ENCODE results near the gene ZC2HC1B. TPM values are rescaled to one million over a fixed set of nuclear protein-coding genes. Genes with fewer than 3 reads are reported as not detected.

ZC2HC1B gene
- polyA plus RNA-seq, 1 of the 3 experiments (the other 2 are of a cell fraction) = not detected

DNA sequence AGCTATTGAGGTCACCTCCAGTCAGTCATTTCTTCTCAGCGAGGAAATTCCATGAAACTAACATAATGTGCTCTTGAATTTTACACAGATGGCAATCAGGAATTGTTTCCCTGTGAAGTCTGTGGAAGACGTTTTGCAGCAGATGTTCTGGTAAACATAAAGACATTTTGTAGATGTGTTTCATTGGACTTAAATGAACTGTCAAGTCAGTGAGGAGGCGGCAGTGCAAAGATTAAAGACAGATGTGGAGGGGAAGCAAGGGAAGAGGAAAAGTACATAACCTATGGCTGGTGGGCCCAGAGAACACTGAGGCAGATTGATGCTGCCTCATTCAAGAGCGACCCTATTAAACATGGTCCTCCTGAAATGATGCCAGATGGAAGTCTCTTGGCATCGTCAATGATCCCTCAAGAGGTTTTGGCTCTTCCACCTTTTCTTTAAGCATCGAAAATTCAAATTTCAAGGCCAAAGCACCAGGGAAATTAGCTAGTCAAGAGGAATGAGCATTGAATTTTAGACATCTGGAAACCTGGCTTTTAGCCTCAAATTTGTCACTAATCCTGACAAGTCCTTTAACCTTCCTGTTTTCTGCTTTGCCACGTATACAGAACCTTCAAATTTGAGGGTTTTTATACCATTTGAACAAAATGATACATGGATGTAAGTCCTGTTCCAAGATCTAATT is 20.1 kb downstream of the ZC2HC1B start:
- Histone ChIP-seq H3K36me3 (replicated peaks in 1 of 2; ENCODE audit: control insufficient read depth in 1 of 2, insufficient read depth in 2 of 2, low read length in 1 of 2) (no peaks in the 10 kb centered on the region), H3K9ac (no peak overlapping the region), H3K27ac (ENCODE audit: low read depth in 2 of 2, low read length in 1 of 2) (no peak overlapping the region), H3K4me3 (ENCODE audit: low read depth in 2 of 2, low read length in 1 of 2) (no peak overlapping the region), H3K79me2 (ENCODE audit: insufficient read depth) (no peaks in the 10 kb centered on the region), H2AFZ (ENCODE audit: low read depth) (no peak overlapping the region), H3F3A (replicated peaks; ENCODE audit: insufficient read depth) (no peaks in the 10 kb centered on the region), H3K9me2 (no peaks in the 10 kb centered on the region), H4K20me1 (ENCODE audit: insufficient read depth) (no peaks in the 10 kb centered on the region), H3K4me1 (ENCODE audit: control insufficient read depth in 1 of 2, insufficient read depth in 2 of 2, low read depth in 1 of 2, low read length in 1 of 2) (no peaks in the 10 kb centered on the region), H3K4me2 (no peak overlapping the region), H3K27me3 (ENCODE audit: insufficient read depth) (no peaks in the 10 kb centered on the region), H3K9me3 (no peaks in the 10 kb centered on the region)
- ChIA-PET CTCF (interaction anchor here (1.0 kb wide), 1 partner anchor 19 kb away, joined by 3 read pairs; no protein-coding TSS in a partner anchor), POLR2A (no interaction called here)
- WGBS (ENCODE audit: low lambda C conversion rate) = 38% methylated on average over 7 of the region's 7 CpGs
- TF ChIP-seq SIN3A (IDR thresholded peaks at IDR 0.05; ENCODE audit: borderline replicate concordance, low read depth, low read length) (no peak), GABPA (IDR thresholded peaks at IDR 0.05; ENCODE audit: low read depth) (no peak), SMC3 (IDR thresholded peaks at IDR 0.05; ENCODE audit: low read depth, low read length) (no peak), RAD21 (IDR thresholded peaks at IDR 0.05; ENCODE audit: low read length) (no peak)
- TF ChIP-seq, protein P1, sequence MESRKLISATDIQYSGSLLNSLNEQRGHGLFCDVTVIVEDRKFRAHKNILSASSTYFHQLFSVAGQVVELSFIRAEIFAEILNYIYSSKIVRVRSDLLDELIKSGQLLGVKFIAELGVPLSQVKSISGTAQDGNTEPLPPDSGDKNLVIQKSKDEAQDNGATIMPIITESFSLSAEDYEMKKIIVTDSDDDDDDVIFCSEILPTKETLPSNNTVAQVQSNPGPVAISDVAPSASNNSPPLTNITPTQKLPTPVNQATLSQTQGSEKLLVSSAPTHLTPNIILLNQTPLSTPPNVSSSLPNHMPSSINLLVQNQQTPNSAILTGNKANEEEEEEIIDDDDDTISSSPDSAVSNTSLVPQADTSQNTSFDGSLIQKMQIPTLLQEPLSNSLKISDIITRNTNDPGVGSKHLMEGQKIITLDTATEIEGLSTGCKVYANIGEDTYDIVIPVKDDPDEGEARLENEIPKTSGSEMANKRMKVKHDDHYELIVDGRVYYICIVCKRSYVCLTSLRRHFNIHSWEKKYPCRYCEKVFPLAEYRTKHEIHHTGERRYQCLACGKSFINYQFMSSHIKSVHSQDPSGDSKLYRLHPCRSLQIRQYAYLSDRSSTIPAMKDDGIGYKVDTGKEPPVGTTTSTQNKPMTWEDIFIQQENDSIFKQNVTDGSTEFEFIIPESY (IDR thresholded peaks at IDR 0.05; ENCODE audit: borderline replicate concordance, low read depth) = no peak
- TF ChIP-seq, protein P2, sequence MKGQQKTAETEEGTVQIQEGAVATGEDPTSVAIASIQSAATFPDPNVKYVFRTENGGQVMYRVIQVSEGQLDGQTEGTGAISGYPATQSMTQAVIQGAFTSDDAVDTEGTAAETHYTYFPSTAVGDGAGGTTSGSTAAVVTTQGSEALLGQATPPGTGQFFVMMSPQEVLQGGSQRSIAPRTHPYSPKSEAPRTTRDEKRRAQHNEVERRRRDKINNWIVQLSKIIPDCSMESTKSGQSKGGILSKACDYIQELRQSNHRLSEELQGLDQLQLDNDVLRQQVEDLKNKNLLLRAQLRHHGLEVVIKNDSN (IDR thresholded peaks at IDR 0.05; ENCODE audit: borderline replicate concordance, low read depth) = no peak
- DNase-seq = no peak

DNA sequence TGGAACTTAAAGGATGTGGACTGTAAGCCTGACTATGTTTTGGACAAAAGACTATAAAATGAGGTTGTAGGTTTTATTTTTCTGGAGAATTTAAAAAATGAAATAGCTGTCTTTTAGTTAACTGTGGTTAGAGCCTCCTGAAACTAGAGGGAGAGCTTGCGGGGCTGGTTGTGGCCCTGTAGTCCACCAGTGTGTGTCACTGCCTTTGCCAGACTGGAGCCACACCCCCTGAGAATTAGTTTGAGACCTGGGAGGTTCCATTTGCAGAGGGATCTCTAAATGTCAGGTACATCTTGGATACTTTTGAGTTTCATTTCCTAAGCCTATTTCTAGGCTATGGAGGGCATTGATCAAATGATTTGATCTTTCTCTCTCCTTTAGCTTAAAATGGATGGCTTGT is 20.8 kb downstream of the ZC2HC1B start:
- H3F3A ChIP-seq (replicated peaks; ENCODE audit: insufficient read depth) = no peaks in the 10 kb centered on the region
- H3K4me1 ChIP-seq (ENCODE audit: control insufficient read depth in 1 of 2, insufficient read depth in 2 of 2, low read depth in 1 of 2, low read length in 1 of 2) = no peaks in the 10 kb centered on the region
- no peak for DNase-seq
- H3K9ac ChIP-seq = no peak overlapping the region
- H3K9me2 ChIP-seq = no peaks in the 10 kb centered on the region
- TF ChIP-seq NFIC (IDR thresholded peaks at IDR 0.05; ENCODE audit: borderline replicate concordance) (no peak), RCOR1 (IDR thresholded peaks at IDR 0.05; ENCODE audit: low read length) (no peak), NRF1 (IDR thresholded peaks at IDR 0.05; ENCODE audit: low read depth, low read length) (no peak)
- no peaks in the 10 kb centered on the region for H3K79me2 ChIP-seq (ENCODE audit: insufficient read depth)
- no peaks in the 10 kb centered on the region for H3K36me3 ChIP-seq (replicated peaks in 1 of 2; ENCODE audit: control insufficient read depth in 1 of 2, insufficient read depth in 2 of 2, low read length in 1 of 2)
- no peaks in the 10 kb centered on the region for H4K20me1 ChIP-seq (ENCODE audit: insufficient read depth)
- H2AFZ ChIP-seq (ENCODE audit: low read depth) = no peak overlapping the region
- ChIA-PET POLR2A (no interaction called here), CTCF (interaction anchor here (0.7 to 1.0 kb wide), 3 partner anchors 18 to 128 kb away, joined by 3 read pairs; no protein-coding TSS in a partner anchor)
- H3K4me2 ChIP-seq = no peak overlapping the region
- no peaks in the 10 kb centered on the region for H3K27me3 ChIP-seq (ENCODE audit: insufficient read depth)
- H3K4me3 ChIP-seq (ENCODE audit: low read depth in 2 of 2, low read length in 1 of 2) = no peak overlapping the region
- H3K9me3 ChIP-seq = no peaks in the 10 kb centered on the region
- WGBS (ENCODE audit: low lambda C conversion rate) = 100% methylated on average over 1 of the region's 1 CpG
- H3K27ac ChIP-seq (ENCODE audit: low read depth in 2 of 2, low read length in 1 of 2) = no peak overlapping the region
